A673 (cell line): ENCODE measurements around the gene TASOR2.

Experiments
- CTCF ChIP-seq: fragments of 300-800, 200-600 bp; sonication (generic); conservative IDR thresholded peaks from 2 replicates; pipeline ENCODE4 v1.5.1; 2017; ENCODE audit warnings: low read depth, mild to moderate bottlenecking, antibody characterized with exemption, low read length, moderate library complexity, mixed read lengths
- EZH2 ChIP-seq: fragments of 200-600 bp; sonication (generic); IDR thresholded peaks from 2 replicates; pipeline ENCODE4 v1.6.1; 2017; ENCODE audit warnings: borderline replicate concordance, low read depth, mild to moderate bottlenecking, mixed read lengths, antibody characterized with exemption, low read length; ENCODE audit not compliant: poor library complexity, severe bottlenecking

DNA sequence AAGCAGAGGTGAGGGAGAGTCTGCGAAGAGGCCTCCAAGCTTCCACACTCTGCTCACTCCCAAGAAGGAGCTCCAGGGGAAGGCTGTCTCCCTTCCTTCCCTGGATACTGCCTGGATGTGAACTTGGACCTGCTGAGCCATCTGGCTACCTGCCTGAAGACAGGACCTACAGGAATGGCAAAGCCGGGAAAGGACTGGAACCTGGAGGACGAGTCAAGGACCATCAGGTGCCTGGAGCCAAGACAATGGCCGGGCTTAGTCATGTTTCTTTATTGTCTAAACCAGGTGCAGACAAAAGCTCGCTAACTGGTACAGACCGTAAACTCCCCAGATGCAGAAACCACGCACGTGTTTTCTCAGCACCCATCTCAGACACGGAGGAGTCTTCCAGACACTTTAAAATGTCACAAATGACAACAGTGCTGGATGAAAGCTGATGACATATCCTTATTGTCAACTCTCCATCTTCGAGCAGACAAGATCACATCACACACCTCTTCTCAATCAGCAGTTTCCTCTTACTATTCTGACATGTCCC is 30.4 kb upstream of the TASOR2 start:
- TF ChIP-seq CTCF: no peak
- TF ChIP-seq EZH2: no peak
